HCT116 (cell line): ENCODE data around the gene UCK1. TPM values are rescaled to one million over a fixed set of nuclear protein-coding genes. Genes with fewer than 3 reads are reported as not detected.

Source experiments
- ATAC-seq: fragments of 200-7000 bp; cut with Tn5 transposase; 2 replicates; pipeline ENCODE4 v1.9.1; 2020; ENCODE audit warnings: mild to moderate bottlenecking, moderate library complexity
- BruUV-seq: library from RNA; stranded (reverse); fragments of 400-500 nt; replicated peaks from 2 replicates; lab custom pipeline; 2021; lab: Mats Ljungman, UMichigan
- CTCF ChIA-PET: fragments of 300-600 bp; sonication (Branson Sonifier 250); formaldehyde crosslinking; loops from one replicate; lab custom pipeline; 2021; ENCODE audit warnings: antibody characterized with exemption; lab: Charles Lee
- POLR2A ChIA-PET: fragments of 300-600, 350-600 bp; sonication (Branson Sonifier 250); formaldehyde crosslinking; loops from one replicate; lab custom pipeline; 2021; ENCODE audit warnings: antibody characterized with exemption; lab: Charles Lee
- RAD21 ChIA-PET, 2 experiments: fragments of 300-600 bp; sonication (Branson Sonifier 250); formaldehyde crosslinking; loops; one replicate each; lab custom pipeline; 2023; ENCODE audit warnings: low total read pairs in 2 of 2; ENCODE audit not compliant: uncharacterized antibody in 2 of 2, unreplicated experiment in 2 of 2, low non-redundant PET in 1 of 2; lab: Charles Lee
- DNase-seq: peaks from one replicate; pipeline ENCODE4 v3.0.0-alpha.2; 2010; ENCODE audit warnings: low read depth, low spot score
- H2AFZ ChIP-seq: fragments of 200-600 bp; shearing (Covaris generic), sonication (generic); 2 replicates; pipeline ENCODE4 v1.6.1; 2017; ENCODE audit warnings: low read depth, mixed run types, mixed read lengths, antibody characterized with exemption, low read length; ENCODE audit not compliant: poor library complexity, severe bottlenecking
- H3K27ac ChIP-seq: 2 replicates; pipeline ENCODE4 v1.5.1; 2012; ENCODE audit warnings: low read depth, low read length
- H3K27me3 ChIP-seq: fragments of 200-600 bp; sonication (generic); 2 replicates; pipeline ENCODE4 v1.6.1; 2016; ENCODE audit warnings: mixed run types, low read length, mixed read lengths; ENCODE audit not compliant: insufficient read depth
- H3K36me3 ChIP-seq, 2 experiments: fragments of 200-500 bp in 1 of 2; fragments of 200-600 bp in 1 of 2; sonication (Bioruptor generic) in 1 of 2; sonication (generic) in 1 of 2; 2 replicates each; pipeline versions ENCODE4 v1.5.1 to v1.6.1; 2014 to 2016; ENCODE audit warnings: low read length in 2 of 2, inconsistent platforms in 1 of 2, mixed read lengths in 1 of 2, mixed run types in 1 of 2; ENCODE audit not compliant: insufficient read depth in 2 of 2, control insufficient read depth in 1 of 2
- H3K4me1 ChIP-seq, 2 experiments: fragments of 200-600 bp in 1 of 2; sonication (generic) in 1 of 2; 2 replicates each; pipeline versions ENCODE4 v1.5.1 to v1.6.1; 2012 to 2017; ENCODE audit warnings: low read length in 2 of 2, inconsistent platforms in 1 of 2, mild to moderate bottlenecking in 1 of 2, mixed read lengths in 1 of 2, mixed run types in 1 of 2, moderate library complexity in 1 of 2; ENCODE audit not compliant: insufficient read depth in 2 of 2, control insufficient read depth in 1 of 2
- H3K4me2 ChIP-seq: fragments of 200-600 bp; sonication (generic); 2 replicates; pipeline ENCODE4 v1.6.1; 2017; ENCODE audit warnings: mixed run types, low read length, mixed read lengths
- H3K4me3 ChIP-seq, 2 experiments: fragments of 200-600 bp in 1 of 2; sonication (generic) in 1 of 2; replicated peaks in 1 of 2; 2 replicates each; pipeline ENCODE4 v1.5.1; 2011 to 2016; ENCODE audit warnings: low read length in 2 of 2, control low read depth in 1 of 2, low read depth in 1 of 2, mild to moderate bottlenecking in 1 of 2, mixed read lengths in 1 of 2, mixed run types in 1 of 2
- H3K79me2 ChIP-seq: fragments of 200-600 bp; sonication (generic); 2 replicates; pipeline ENCODE4 v1.6.1; 2017; ENCODE audit warnings: mild to moderate bottlenecking, mixed run types, low read length, moderate library complexity, mixed read lengths; ENCODE audit not compliant: insufficient read depth
- H3K9ac ChIP-seq: fragments of 200-600 bp; sonication (generic); 2 replicates; pipeline ENCODE4 v1.6.1; 2016; ENCODE audit warnings: low read length, mixed read lengths
- H3K9me2 ChIP-seq: fragments of 200-600 bp; sonication (generic), shearing (Covaris generic); 2 replicates; pipeline ENCODE4 v1.6.1; 2017; ENCODE audit warnings: mixed run types, mild to moderate bottlenecking, moderate library complexity; ENCODE audit not compliant: insufficient read depth
- H3K9me3 ChIP-seq, 2 experiments: fragments of 200-500 bp in 1 of 2; fragments of 200-600 bp in 1 of 2; sonication (Bioruptor generic) in 1 of 2; sonication (generic) in 1 of 2; 2 replicates each; pipeline ENCODE4 v1.6.1; 2014 to 2017; ENCODE audit warnings: low read length in 2 of 2, mixed read lengths in 2 of 2, inconsistent platforms in 1 of 2, low read depth in 1 of 2, mild to moderate bottlenecking in 1 of 2, mixed run types in 1 of 2, moderate library complexity in 1 of 2; ENCODE audit not compliant: control insufficient read depth in 1 of 2, insufficient read depth in 1 of 2
- H4K20me1 ChIP-seq: fragments of 200-600 bp; sonication (generic), shearing (Covaris generic); 2 replicates; pipeline ENCODE4 v1.6.1; 2017; ENCODE audit warnings: mixed run types, mild to moderate bottlenecking, moderate library complexity; ENCODE audit not compliant: insufficient read depth
- CEBPB ChIP-seq: IDR thresholded peaks from 2 replicates; pipeline ENCODE4 v1.6.1; 2012; ENCODE audit warnings: low read depth
- POLR2A ChIP-seq: IDR thresholded peaks from 2 replicates; pipeline ENCODE4 v1.7.0; 2011; ENCODE audit warnings: borderline replicate concordance; ENCODE audit not compliant: insufficient read depth, insufficient read length; ENCODE audit errors: extremely low read depth
- RAD21 ChIP-seq: IDR thresholded peaks from 2 replicates; pipeline ENCODE4 v1.6.1; 2012; ENCODE audit warnings: low read depth, mild to moderate bottlenecking
- SRF ChIP-seq: IDR thresholded peaks from 2 replicates; pipeline ENCODE4 v1.6.1; 2012; ENCODE audit warnings: low read depth
- ZNF274 ChIP-seq: fragments of 200-500 bp; sonication (Bioruptor generic); IDR thresholded peaks from 2 replicates; pipeline ENCODE4 v1.6.1; 2014; ENCODE audit warnings: mild to moderate bottlenecking, low read depth, low read length, inconsistent platforms
- intact Hi-C: fragments of 100-400 bp; cut with micrococcal nuclease; formaldehyde crosslinking; loops from 2 replicates; pipeline ENCODE4 v1.10.0; 2022
- total RNA-seq: library from RNA; stranded (reverse); gene quantifications from one replicate; pipeline ENCODE4 v1.2.1, GENCODE V29; 2021; ENCODE audit not compliant: unreplicated experiment
- TF ChIP-seq, protein P1 (sequence below): IDR thresholded peaks from 2 replicates; pipeline ENCODE4 v1.6.1; 2011; ENCODE audit warnings: mild to moderate bottlenecking, low read length, moderate library complexity; ENCODE audit not compliant: insufficient replicate concordance; ENCODE audit errors: extremely low read depth

UCK1 gene
- total RNA-seq, 1 experiment from 2014 or later = 17.5 TPM

DNA sequence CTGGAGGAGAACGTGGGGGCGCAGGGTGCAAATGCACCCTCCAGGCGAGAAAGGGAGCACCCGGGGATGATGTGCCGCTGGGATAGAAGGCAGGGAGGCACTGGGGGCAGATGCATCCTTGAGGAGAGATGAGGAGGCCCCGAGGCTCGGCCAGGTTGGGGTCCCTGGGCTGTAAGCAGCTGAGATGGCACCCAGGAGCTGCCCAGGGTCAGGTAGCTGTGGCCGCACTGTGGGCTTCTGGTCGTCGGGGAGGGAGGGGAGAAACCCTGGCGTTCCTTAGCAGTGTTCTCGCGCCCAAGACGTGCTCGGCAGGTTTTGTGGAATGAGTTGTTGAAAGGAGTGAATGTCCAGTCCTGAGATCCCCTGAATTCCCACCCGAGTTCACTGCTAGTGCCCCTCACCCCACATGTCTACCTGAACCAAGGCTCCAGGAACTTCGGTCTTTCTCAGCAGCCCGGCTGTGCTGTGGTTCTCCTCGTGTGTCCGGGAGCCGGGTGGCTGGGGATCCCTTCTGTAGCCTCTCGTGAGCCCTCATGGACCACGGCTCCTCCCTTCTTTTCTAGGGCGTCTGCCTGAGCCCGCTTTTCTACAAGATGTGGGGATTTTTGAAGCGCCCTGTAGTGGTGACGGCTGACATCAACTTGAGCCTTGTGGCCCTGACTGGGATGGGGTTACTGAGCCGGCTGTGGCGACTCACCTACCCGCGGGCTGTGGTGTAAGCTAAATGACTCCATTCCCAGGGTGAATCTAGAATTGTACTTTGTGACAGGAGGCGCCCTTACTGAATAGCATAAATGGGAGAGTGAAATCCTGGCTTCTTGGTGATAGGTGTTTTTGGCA lies 27.2 kb downstream of the UCK1 start:
- Histone ChIP-seq H2AFZ (no peak overlapping the region), H3K9me2 (no peaks in the 10 kb centered on the region), H3K27ac (peak overlapping the region; percentile 63; the same call in 1 of the 2 replicates), H3K27me3 (no peaks in the 10 kb centered on the region), H3K4me3 (peak overlapping the region; percentile 58 to 68), H4K20me1 (no peaks in the 10 kb centered on the region), H3K9me3 (no peaks in the 10 kb centered on the region), H3K4me1 (peaks cover 0 to 10% of the 10 kb centered on the region in 2 experiments; a peak in 1 of 4 replicates), H3K36me3 (peaks cover 11 to 12% of the 10 kb centered on the region in 2 experiments; a peak in 3 of 4 replicates), H3K9ac (peak overlapping the region; percentile 59), H3K4me2 (peak overlapping the region; percentile 81), H3K79me2 (no peaks in the 10 kb centered on the region)
- no TSS peak for BruUV-seq
- TF ChIP-seq ZNF274 (no peak), RAD21 (no peak), SRF (no peak), POLR2A (no peak), CEBPB (no peak)
- TF ChIP-seq, protein P1, sequence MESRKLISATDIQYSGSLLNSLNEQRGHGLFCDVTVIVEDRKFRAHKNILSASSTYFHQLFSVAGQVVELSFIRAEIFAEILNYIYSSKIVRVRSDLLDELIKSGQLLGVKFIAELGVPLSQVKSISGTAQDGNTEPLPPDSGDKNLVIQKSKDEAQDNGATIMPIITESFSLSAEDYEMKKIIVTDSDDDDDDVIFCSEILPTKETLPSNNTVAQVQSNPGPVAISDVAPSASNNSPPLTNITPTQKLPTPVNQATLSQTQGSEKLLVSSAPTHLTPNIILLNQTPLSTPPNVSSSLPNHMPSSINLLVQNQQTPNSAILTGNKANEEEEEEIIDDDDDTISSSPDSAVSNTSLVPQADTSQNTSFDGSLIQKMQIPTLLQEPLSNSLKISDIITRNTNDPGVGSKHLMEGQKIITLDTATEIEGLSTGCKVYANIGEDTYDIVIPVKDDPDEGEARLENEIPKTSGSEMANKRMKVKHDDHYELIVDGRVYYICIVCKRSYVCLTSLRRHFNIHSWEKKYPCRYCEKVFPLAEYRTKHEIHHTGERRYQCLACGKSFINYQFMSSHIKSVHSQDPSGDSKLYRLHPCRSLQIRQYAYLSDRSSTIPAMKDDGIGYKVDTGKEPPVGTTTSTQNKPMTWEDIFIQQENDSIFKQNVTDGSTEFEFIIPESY = no peak
- intact Hi-C loops = no loop called here
- ChIA-PET RAD21 (no interaction called here), CTCF (no interaction called here), POLR2A (no interaction called here)
- peak; percentile 7 for ATAC-seq
- DNase-seq = no peak
